B cell (primary cell): ENCODE measurements around the gene OR52N2. TPM values are rescaled to one million over a fixed set of nuclear protein-coding genes. Genes with fewer than 3 reads are reported as not detected.

Experiments used
- ATAC-seq: fragments of 200-7000 bp; cut with Tn5 transposase; one replicate; pipeline ENCODE4 v1.10.0; 2021; ENCODE audit warnings: low read depth, mild to moderate bottlenecking, moderate number of reproducible peaks, moderate library complexity
- CTCF ChIA-PET: fragments of 350-600 bp; sonication (Branson Sonifier 250); formaldehyde crosslinking; loops from one replicate; lab custom pipeline; 2021; ENCODE audit warnings: antibody characterized with exemption, inconsistent platforms; lab: Charles Lee
- POLR2A ChIA-PET: fragments of 350-600 bp; sonication (Branson Sonifier 250); formaldehyde crosslinking; loops from one replicate; lab custom pipeline; 2021; ENCODE audit warnings: antibody characterized with exemption; lab: Charles Lee
- DNase-seq: peaks from one replicate; pipeline ENCODE4 v3.0.0; 2013
- H2AFZ ChIP-seq: 2 replicates; pipeline ENCODE4 v1.6.1; 2012; ENCODE audit warnings: mild to moderate bottlenecking, low read depth, low read length; ENCODE audit not compliant: insufficient read depth, poor library complexity, severe bottlenecking
- H3K27ac ChIP-seq, 2 donors: 1 replicate in 1 of 2; 2 replicates in 1 of 2; pipeline ENCODE4 v1.5.1; 2012 to 2013; ENCODE audit warnings: low read length in 2 of 2, mild to moderate bottlenecking in 2 of 2, moderate library complexity in 1 of 2
- H3K27me3 ChIP-seq, 4 experiments: fragments of 200-600 bp in 1 of 4; sonication (generic) in 1 of 4; replicated peaks in 1 of 4; 1 replicate in 2 of 4; 2 replicates in 2 of 4; pipeline versions ENCODE4 v1.6.1 to v1.7.0; 2013 to 2016; ENCODE audit warnings: low read length in 3 of 4, mild to moderate bottlenecking in 2 of 4, mixed read lengths in 1 of 4, moderate library complexity in 1 of 4; ENCODE audit not compliant: insufficient read depth in 4 of 4, control insufficient read depth in 3 of 4; ENCODE audit errors: control extremely low read depth in 1 of 4
- H3K36me3 ChIP-seq, 2 experiments: replicated peaks in 1 of 2; 1 replicate in 1 of 2; 2 replicates in 1 of 2; pipeline versions ENCODE4 v1.6.1 to v1.7.1; 2013; ENCODE audit warnings: low read length in 1 of 2; ENCODE audit not compliant: insufficient read depth in 2 of 2, control insufficient read depth in 1 of 2; ENCODE audit errors: control extremely low read depth in 1 of 2, extremely low read depth in 1 of 2
- H3K4me1 ChIP-seq, 2 donors: fragments of 200-600 bp in 1 of 2; sonication (generic) in 1 of 2; 1 replicate in 1 of 2; 2 replicates in 1 of 2; pipeline versions ENCODE4 v1.5.1 to v1.6.1; 2013 to 2017; ENCODE audit warnings: low read length in 2 of 2; ENCODE audit not compliant: control insufficient read depth in 2 of 2, insufficient read depth in 2 of 2
- H3K4me2 ChIP-seq: replicated peaks from 2 replicates; pipeline ENCODE3; 2012; ENCODE audit warnings: mild to moderate bottlenecking, low read depth, low read length; ENCODE audit not compliant: poor library complexity, severe bottlenecking
- H3K4me3 ChIP-seq, 5 experiments: fragments of 200-600 bp in 1 of 5; sonication (generic) in 1 of 5; 1 replicate in 3 of 5; 2 replicates in 2 of 5; pipeline versions ENCODE4 v1.5.1 to v1.7.0; 2011 to 2016; ENCODE audit warnings: low read length in 4 of 5, mild to moderate bottlenecking in 4 of 5, low read depth in 2 of 5, control low read depth in 1 of 5, moderate library complexity in 1 of 5; ENCODE audit not compliant: insufficient read depth in 1 of 5; ENCODE audit errors: control extremely low read depth in 1 of 5, extremely low read depth in 1 of 5
- H3K79me2 ChIP-seq: fragments of 200-600 bp; sonication (generic); one replicate; pipeline ENCODE4 v1.6.0; 2016; ENCODE audit warnings: low read length; ENCODE audit not compliant: control insufficient read depth, insufficient read depth
- H3K9ac ChIP-seq: fragments of 200-600 bp; sonication (generic); 2 replicates; pipeline ENCODE4 v1.6.1; 2017; ENCODE audit warnings: mild to moderate bottlenecking, low read length, moderate library complexity
- H3K9me3 ChIP-seq, 3 donors: one replicate each; pipeline versions ENCODE4 v1.6.1 to v1.7.1; 2013; ENCODE audit warnings: low read length in 2 of 3; ENCODE audit not compliant: control insufficient read depth in 2 of 3, insufficient read depth in 1 of 3; ENCODE audit errors: control extremely low read depth in 1 of 3
- H4K20me1 ChIP-seq: 2 replicates; pipeline ENCODE4 v1.6.0; 2012; ENCODE audit warnings: mild to moderate bottlenecking, low read length; ENCODE audit not compliant: insufficient read depth, control insufficient read depth, poor library complexity, severe bottlenecking
- H3K27ac Mint-ChIP-seq: one replicate; pipeline ENCODE4 v1.8.0; 2021; ENCODE audit warnings: mixed read lengths
- H3K27me3 Mint-ChIP-seq: one replicate; pipeline ENCODE4 v1.8.0; 2021; ENCODE audit warnings: mixed read lengths
- H3K4me1 Mint-ChIP-seq: one replicate; pipeline ENCODE4 v1.8.0; 2021; ENCODE audit warnings: mixed read lengths
- H3K4me3 Mint-ChIP-seq: one replicate; pipeline ENCODE4 v1.8.0; 2021; ENCODE audit warnings: mixed read lengths
- H3K9me3 Mint-ChIP-seq: one replicate; pipeline ENCODE4 v1.8.0; 2022; ENCODE audit warnings: mixed read lengths; ENCODE audit not compliant: insufficient read depth
- EZH2 ChIP-seq: IDR thresholded peaks from 2 replicates; pipeline ENCODE4 v1.6.1; 2012; ENCODE audit warnings: borderline replicate concordance, low read depth, mild to moderate bottlenecking, moderate library complexity, low read length; ENCODE audit not compliant: insufficient read depth, poor library complexity, severe bottlenecking
- WGBS: methylation state at CpG from one replicate; pipeline ENCODE4 v1.1.5; 2013; ENCODE audit warnings: missing lambda C conversion rate; ENCODE audit not compliant: insufficient coverage; 5-methylcytosine and 5-hydroxymethylcytosine counted together
- intact Hi-C: fragments of 100-400 bp; cut with micrococcal nuclease; formaldehyde crosslinking; loops from one replicate; pipeline ENCODE4 v1.10.0; 2022
- polyA plus RNA-seq: library from polyadenylated mRNA; depleted of rRNA; stranded (reverse); fragments of >200 nt; gene quantifications from 2 replicates; pipeline ENCODE4 v1.2.3, GENCODE V29; 2012
- total RNA-seq, 2 donors: library from RNA; stranded (reverse); fragments of 120-200 nt in 1 of 2; gene quantifications; 1 replicate in 1 of 2; 2 replicates in 1 of 2; pipeline versions ENCODE4 v1.2.3 to v1.2.4, GENCODE V29; 2013 to 2022
- TF ChIP-seq, protein P1 (sequence below): fragments of 200-600 bp; IDR thresholded peaks from one replicate; pipeline ENCODE4 v1.8.0; 2022; ENCODE audit warnings: antibody characterized with exemption, mild to moderate bottlenecking

Gene OR52N2
- total and polyA plus RNA-seq, 2 donors (not counting 1 experiment from before 2014, with no cell fraction given): 1.00 TPM; not detected in 1

DNA sequence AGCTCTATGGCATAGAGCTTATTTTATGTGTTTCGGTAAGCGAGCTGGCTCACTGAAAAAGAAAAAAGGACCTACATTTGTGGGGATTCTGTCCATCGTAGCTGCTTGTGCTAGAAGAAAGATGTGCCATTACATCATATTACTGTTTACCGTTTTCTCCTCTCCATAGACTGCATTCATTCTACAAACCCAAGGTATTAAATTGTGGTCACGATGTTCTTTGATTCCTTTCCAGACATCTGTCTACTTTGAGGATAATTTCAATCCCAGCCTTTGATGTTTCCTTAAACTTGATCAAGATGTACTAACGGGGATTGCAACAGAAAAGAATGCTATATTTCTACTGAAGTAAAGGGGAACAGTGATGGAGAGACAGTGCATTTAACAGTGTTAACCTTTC, 12.2 kb upstream of the OR52N2 start:
- H3K36me3 ChIP-seq: no peaks in the 10 kb centered on the region
- TF ChIP-seq, protein P1, sequence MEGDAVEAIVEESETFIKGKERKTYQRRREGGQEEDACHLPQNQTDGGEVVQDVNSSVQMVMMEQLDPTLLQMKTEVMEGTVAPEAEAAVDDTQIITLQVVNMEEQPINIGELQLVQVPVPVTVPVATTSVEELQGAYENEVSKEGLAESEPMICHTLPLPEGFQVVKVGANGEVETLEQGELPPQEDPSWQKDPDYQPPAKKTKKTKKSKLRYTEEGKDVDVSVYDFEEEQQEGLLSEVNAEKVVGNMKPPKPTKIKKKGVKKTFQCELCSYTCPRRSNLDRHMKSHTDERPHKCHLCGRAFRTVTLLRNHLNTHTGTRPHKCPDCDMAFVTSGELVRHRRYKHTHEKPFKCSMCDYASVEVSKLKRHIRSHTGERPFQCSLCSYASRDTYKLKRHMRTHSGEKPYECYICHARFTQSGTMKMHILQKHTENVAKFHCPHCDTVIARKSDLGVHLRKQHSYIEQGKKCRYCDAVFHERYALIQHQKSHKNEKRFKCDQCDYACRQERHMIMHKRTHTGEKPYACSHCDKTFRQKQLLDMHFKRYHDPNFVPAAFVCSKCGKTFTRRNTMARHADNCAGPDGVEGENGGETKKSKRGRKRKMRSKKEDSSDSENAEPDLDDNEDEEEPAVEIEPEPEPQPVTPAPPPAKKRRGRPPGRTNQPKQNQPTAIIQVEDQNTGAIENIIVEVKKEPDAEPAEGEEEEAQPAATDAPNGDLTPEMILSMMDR: no peak
- TF ChIP-seq EZH2: no peak
- H3K9me3 Mint-ChIP-seq: no peaks in the 10 kb centered on the region
- ChIA-PET POLR2A (no interaction called here), CTCF (no interaction called here)
- H3K27me3 ChIP-seq: peaks cover 0 to 12% (median 3%) of the 10 kb centered on the region in 4 experiments
- intact Hi-C loops: no loop called here
- no peaks in the 10 kb centered on the region for H3K4me1 Mint-ChIP-seq
- H3K4me3 Mint-ChIP-seq: no peak overlapping the region
- DNase-seq (no peak), ATAC-seq (no peak)
- H3K27ac ChIP-seq: no peak overlapping the region
- H3K4me1 ChIP-seq: no peaks in the 10 kb centered on the region
- H4K20me1 ChIP-seq: no peaks in the 10 kb centered on the region
- no peak overlapping the region for H3K27ac Mint-ChIP-seq
- no CpG with 5 or more reads among the region's 6 CpGs for WGBS
- no peak overlapping the region for H2AFZ ChIP-seq
- no peaks in the 10 kb centered on the region for H3K79me2 ChIP-seq
- H3K4me3 ChIP-seq: no peak overlapping the region
- H3K9me3 ChIP-seq: no peaks in the 10 kb centered on the region
- peaks cover 28% of the 10 kb centered on the region for H3K27me3 Mint-ChIP-seq
- H3K9ac ChIP-seq: no peak overlapping the region
- no peak overlapping the region for H3K4me2 ChIP-seq

DNA sequence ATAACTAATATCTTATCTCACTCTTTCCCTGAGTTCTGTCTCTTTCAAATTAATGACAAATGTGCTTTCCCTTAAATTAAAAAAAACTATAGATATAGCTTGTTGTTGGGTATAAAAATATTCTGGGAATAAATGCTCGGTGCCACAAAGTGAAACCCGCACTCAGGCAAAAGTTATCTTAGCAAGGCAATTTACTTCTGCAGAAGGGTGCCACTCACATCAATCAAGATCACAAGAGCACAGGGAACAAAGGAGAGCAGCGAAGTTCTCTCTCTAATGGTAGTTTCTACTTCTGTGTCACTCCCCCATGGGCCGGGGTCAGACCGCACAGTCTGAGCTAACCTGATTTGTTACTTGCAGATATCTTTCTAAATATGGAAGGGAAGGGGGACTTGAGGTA, 4.7 kb upstream of the OR52N2 start:
- ChIA-PET POLR2A (no interaction called here), CTCF (interaction anchor here (1.1 kb wide), 1 partner anchor 198 kb away, joined by 3 read pairs; no protein-coding TSS in a partner anchor)
- H3K4me2 ChIP-seq: no peak overlapping the region
- no peak overlapping the region for H3K27ac ChIP-seq
- H3K27ac Mint-ChIP-seq: no peak overlapping the region
- ATAC-seq (no peak), DNase-seq (no peak)
- H4K20me1 ChIP-seq: no peaks in the 10 kb centered on the region
- no peak overlapping the region for H2AFZ ChIP-seq
- H3K4me1 ChIP-seq: peaks cover 4 to 8% of the 10 kb centered on the region in 2 donors
- peaks cover 0 to 15% (median 4%) of the 10 kb centered on the region in 4 experiments for H3K27me3 ChIP-seq
- H3K79me2 ChIP-seq: no peaks in the 10 kb centered on the region
- no peak overlapping the region for H3K4me3 Mint-ChIP-seq
- H3K27me3 Mint-ChIP-seq: peaks cover 35% of the 10 kb centered on the region
- H3K4me1 Mint-ChIP-seq: peaks cover 8% of the 10 kb centered on the region
- 94% methylated on average over 4 of the region's 5 CpGs for WGBS
- intact Hi-C loops: no loop called here
- H3K9me3 ChIP-seq: peaks cover 0 to 3% (median 0%) of the 10 kb centered on the region in 3 donors
- H3K4me3 ChIP-seq: no peak overlapping the region
- peaks cover 3% of the 10 kb centered on the region for H3K9me3 Mint-ChIP-seq
- no peaks in the 10 kb centered on the region for H3K36me3 ChIP-seq
- no peak for TF ChIP-seq EZH2
- TF ChIP-seq, protein P1: no peak
- H3K9ac ChIP-seq: no peak overlapping the region
